ENCODE measurements around the gene LMTK3.

The LMTK3 gene, protein sequence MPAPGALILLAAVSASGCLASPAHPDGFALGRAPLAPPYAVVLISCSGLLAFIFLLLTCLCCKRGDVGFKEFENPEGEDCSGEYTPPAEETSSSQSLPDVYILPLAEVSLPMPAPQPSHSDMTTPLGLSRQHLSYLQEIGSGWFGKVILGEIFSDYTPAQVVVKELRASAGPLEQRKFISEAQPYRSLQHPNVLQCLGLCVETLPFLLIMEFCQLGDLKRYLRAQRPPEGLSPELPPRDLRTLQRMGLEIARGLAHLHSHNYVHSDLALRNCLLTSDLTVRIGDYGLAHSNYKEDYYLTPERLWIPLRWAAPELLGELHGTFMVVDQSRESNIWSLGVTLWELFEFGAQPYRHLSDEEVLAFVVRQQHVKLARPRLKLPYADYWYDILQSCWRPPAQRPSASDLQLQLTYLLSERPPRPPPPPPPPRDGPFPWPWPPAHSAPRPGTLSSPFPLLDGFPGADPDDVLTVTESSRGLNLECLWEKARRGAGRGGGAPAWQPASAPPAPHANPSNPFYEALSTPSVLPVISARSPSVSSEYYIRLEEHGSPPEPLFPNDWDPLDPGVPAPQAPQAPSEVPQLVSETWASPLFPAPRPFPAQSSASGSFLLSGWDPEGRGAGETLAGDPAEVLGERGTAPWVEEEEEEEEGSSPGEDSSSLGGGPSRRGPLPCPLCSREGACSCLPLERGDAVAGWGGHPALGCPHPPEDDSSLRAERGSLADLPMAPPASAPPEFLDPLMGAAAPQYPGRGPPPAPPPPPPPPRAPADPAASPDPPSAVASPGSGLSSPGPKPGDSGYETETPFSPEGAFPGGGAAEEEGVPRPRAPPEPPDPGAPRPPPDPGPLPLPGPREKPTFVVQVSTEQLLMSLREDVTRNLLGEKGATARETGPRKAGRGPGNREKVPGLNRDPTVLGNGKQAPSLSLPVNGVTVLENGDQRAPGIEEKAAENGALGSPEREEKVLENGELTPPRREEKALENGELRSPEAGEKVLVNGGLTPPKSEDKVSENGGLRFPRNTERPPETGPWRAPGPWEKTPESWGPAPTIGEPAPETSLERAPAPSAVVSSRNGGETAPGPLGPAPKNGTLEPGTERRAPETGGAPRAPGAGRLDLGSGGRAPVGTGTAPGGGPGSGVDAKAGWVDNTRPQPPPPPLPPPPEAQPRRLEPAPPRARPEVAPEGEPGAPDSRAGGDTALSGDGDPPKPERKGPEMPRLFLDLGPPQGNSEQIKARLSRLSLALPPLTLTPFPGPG (N-terminal part only)

GRCh38 chr19:48511800-48512503 lies at the start of gene LMTK3:
LMTK3 (minus strand) TSS chr19:48511835; CDS start chr19:48511576, 259 bp downstream.
- peak; percentile 81 for DNase-seq

DNA sequence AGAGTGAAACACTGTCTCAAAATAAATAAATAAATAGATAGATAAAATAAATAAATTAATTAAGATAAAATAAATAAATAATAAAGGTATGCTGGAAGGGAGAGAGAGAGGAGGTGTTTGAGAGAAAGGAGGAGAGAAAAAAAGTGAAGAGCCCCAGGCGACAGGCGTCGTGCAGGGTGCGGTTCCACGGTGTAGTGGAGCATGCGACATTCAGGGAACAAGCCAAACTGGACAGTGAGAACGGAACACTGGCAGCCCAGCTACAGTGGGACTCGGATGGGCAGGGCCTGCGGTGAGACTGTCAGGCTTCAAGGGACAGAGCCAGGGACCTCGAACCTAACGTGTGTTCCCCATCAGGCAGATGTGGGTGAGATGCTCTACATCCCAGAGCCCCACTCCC lies 49.8 kb upstream of the LMTK3 start:
- DNase-seq = no peak

DNA sequence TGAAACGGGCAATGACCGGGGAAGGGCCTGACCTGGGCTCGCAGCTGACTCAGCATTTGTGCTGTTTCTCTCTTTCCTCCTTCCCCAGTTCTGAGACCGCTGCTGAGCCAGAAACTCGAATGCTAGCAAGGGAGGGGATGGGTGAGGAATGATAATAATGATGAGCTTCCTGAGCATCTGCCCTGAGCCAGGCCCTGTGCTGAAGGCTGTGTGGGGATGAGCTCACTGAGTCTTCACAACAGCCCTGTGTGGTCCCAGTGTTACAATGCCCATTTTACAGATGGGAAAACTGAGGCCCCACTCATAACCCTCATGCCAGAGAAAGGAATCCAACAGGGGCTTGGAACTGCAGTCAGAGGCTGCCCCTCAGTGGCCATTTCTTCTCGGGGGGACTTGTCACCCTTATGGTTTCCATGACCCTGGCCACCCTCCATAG lies 48.5 kb upstream of the LMTK3 start:
- no peak for DNase-seq

- no peak for DNase-seq
Measured at GRCh38 chr19:48558018-48558684, 46.5 kb upstream of the LMTK3 start.

GRCh38 chr19:48556825-48557224 lies 45.2 kb upstream of the LMTK3 start:
- no peak for DNase-seq

DNA sequence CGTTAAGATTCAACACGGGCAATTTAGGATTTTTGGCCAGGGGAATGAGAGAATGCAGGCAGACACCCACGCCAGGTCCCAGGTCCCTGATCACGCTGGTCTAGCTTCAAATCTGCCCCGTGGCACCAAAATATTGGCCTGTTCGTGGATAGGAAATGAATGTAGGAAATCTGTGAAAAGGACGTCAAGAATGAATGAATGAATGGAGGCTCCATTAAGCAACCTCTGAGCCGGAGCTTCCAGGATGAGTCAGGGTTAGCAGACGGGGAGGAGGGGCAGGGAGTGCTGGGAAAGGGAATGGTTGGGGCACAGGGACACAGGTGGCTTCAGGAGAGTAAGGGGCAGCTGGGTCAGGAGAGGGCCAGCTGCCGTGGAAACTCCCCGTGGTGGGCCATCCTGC lies 44.5 kb upstream of the LMTK3 start:
- no peak for DNase-seq

DNA sequence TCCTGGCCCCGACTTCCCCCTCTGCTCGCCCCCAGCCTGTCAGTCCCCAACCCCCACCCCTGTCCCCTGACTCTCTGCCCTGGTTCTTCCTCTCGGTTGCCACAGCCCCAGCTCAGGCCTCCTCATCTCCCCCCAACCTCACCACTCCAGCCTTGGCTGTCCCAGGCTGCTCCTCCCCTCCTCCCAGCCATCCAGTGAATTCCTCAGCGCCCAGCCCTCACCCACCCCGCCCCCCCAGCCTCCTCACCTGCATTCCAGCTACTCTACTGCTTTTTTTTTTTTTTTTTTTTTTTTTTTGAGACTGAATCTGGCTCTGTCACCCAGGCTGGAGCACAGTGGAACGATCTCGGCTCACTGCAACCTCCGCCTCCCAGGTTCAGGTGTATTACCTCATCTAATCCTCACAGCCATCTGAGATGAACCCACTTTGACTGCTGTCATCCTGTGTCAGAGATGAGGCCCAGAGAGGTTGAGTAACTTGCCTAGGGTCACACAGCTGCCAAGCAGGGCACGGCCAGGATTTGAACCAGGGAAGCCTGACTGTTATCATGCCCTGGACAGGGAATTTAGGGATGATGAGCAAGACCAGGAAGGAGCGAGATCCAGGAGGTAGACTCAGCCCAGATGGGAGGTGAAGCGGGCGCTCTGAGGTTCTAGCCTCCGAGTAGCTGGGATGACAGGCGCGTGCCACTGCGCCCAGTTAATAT lies 42.9 kb upstream of the LMTK3 start:
- no peak for DNase-seq

DNA sequence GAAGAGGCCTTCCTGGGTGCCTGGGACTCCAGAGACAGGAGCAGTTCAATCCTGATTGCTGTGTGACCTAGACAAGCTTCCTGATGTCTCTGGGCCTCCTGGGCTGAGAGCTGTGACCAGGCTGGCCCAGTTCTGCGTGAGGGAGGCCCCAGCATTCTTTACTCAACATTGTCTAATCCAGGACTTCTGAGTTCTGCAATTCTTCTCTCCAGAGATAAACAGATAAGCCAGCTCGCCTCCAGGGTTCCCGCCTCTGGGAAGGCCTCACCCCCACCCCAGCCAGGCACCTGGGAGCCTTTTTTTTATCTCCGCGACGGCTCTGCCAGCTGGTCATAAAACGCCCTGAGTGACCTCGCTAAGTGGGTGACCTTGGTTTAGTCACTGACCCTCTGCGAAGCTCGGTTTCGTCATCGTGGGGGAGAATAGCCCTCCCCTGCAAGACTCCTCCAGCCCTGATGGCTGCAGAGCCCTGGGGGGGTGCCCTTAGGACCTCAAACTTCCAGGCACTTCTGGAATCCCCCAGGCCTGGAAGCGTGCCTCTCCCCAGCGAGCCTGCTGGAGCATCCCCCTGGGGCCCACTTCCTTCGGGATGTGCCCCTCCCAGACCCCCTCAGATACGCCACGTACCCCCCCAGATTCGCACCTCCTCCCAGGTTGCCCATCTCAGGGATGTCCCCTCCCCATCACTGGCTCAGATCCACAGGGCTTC lies 42.2 kb upstream of the LMTK3 start:
- no peak for DNase-seq

- DNase-seq = no peak
Measured at GRCh38 chr19:48552406-48553322, 41.0 kb upstream of the LMTK3 start.

DNA sequence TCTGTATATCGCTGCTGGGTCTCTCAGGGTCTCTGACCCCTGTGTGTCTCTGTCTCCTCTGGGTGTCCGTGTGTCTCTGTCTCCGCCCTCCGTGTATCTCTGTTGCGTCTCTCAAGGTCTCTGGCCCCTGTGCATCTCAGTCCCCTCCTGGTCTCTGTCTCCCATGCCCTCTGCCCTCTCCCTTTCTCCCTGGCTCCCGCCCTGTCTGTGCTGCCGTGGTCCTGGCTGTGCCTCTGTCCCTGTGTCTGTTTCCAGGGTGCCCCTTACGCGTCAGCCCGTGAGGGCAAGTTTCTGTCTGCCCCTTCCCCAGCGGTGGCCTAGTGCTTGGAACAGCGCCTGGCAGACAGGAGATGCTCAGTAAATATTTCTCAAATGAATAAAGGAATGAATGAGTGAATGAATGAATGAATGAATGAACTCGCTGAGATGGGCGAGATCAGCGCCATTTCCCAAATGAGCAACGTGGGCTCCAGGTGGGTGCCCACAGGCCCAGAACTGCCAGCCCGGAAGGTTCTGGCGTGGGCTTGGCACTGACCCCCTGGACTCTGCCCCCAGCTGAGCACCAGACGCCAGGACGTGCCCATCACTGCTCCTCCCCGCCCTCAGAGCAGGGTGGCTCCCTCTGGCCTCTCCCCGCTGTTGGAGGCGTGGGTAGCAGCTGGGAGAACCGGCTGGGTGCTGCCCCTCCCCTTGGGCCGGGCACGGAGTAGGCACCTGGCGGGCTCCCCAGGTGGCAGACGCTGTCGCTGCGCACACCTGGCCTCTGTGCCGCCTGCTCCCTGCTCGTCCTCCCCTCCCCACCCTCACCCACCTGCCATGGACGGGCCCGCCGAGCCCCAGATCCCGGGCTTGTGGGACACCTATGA lies 40.0 kb upstream of the LMTK3 start, which contains the start of gene SULT2B1:
Gene SULT2B1 (plus strand): TSS at position 736 of the 866 bp plus-strand sequence. CDS start 81 bp downstream, at position 817.
- DNase-seq = peak; percentile 88

- DNase-seq = no peak
Measured at GRCh38 chr19:48549380-48549779, 37.7 kb upstream of the LMTK3 start.

DNA sequence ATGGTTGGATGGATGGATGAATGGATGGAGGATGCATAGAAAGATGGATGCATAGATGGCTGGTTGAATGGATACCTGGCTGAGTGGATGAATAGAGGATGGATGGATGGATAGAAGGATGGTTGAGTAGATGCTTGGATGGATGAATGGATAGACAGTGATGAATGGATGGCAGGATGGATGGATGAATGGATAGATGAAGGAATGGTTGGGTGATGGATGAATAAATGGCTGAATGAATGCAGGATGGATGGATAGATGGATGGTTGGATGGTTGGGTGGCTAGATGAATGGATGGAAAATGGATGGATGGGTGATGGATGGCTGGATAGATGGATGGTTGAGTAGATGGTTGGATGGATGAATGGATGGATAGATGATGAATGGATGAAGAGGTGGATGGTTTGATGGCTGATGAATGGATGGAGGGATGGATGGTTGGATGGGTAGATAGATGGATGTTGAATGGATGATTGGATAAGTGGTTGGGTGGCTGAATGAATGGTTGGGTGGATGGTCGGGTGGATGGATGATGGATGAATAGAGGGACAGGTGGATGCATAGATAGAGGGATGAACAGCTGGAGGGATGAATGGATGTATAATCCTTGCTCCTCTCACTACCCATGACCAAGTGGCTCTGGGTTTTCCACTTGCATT lies 36.7 kb upstream of the LMTK3 start:
- DNase-seq = no peak

DNA sequence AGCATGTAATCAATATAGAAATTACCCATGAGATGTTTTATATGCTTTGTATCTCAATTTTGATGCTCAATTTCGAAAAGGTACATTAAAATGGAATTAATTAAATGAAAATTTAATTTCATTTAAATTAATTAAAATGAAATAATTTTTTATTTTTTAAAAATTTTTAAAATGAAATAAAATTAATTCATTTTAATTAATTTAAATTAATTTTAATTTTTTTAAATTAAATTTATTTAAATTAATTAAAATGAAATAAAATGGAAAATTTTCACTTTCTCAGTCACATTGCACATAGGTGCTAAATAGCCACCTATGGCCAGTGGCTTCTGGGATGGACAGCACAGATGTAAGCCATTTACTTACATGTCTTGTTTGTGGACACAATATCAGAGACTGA lies 36.1 kb upstream of the LMTK3 start:
- no peak for DNase-seq

DNA sequence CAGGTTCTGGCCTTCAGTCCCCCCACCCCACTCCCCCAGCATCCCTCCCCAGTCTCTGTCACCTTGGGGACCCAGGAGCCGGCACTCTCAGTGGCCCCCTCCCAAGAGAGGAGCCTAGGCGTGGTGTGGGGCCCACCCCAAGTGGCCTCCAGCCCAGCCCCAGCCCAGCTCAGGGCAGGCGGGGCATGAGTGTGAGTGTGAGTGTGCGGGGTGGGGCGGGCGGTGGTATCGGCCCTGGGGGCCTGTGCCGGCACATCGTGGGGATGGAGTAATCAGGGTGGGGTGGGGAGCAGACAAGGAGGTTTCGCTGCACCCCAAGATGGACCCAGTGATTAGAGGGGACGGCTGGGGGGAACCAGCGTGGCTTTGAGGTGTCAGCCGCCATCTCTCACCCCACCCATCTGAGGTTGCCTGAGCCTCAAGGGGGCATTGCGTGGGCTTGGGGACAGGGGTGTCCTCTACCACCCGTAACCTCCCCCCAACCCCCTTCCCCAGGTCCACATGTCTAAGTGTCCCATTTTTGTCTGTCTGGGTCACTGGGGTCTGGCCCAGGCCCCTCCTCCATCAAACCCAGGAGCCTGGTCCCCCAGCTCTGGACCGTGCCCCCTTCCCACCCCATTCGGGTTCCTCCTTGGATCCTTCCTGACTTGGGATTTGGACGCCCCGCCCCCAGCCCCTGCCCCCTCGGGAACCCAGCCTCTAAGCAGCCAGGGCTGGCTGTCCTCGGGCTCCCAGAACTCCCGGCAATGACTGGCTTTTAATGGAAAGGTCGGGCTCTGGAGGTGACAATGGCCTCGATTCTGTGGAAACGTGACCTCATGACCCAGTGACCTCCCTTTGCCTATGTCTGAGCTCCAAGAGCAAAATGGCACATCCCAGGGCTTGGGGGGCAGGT lies 33.5 kb upstream of the LMTK3 start:
- no peak for DNase-seq

DNA sequence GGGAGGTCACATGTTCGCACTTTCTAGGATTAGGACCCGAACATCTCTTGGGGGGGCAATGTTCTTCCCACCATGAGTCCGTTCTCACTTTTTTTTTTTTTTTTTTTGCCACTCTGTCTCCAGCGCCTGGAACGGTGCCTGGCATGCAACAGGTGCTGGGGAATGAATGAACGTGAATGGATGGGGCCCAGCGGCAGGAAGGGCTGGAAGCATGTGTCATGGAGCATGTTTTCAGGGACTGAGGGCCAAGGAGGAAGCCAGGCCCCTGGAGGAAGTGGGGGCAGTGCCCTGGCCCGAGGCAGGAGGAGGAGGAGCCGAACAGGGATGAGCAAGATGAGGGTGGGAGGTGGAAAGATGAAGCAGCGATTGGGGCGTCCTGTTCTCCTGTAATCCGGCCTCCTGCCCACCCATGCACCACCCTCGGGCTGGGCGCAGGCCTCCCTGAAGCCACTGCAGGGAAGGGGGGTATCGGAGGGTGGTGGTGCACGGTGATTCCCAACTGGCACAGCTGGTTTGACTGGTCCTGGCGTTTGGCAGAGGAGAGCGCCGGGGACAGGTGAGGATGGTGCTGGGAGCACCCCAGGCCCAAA lies 31.6 kb upstream of the LMTK3 start:
- no peak for DNase-seq

GRCh38 chr19:48541813-48542212 lies 30.2 kb upstream of the LMTK3 start:
- no peak for DNase-seq

All from NCI-H345 (cell line).